Psoas muscle (tissue), 7 donors: ENCODE measurements around the gene TIMM23. TPM values are rescaled to one million over a fixed set of nuclear protein-coding genes. Genes with fewer than 3 reads are reported as not detected.

Experiments used
- polyA plus RNA-seq, 3 donors: library from polyadenylated mRNA; stranded (reverse); fragments of 200-250 nt; gene quantifications; one replicate each; pipeline ENCODE4 v1.2.3, GENCODE V29; 2013
- total RNA-seq, 4 donors: library from RNA; stranded (reverse); fragmentation: NEBNext Ultra II Directional in 2 of 4; extraction: Animal tissue kit (Norgen Biotek cat#: 25700) in 2 of 4; gene quantifications; one replicate each; pipeline versions ENCODE4 v1.2.1 to v1.2.4, GENCODE V29; 2021 to 2023
- donor health status: healthy with polysubstance abuse.
- donor health status: DM: no; HTN: no; CAD: no; lungs with moderate emphysema.
- donor health status: Bipolar disorder and iron deficiency.
- donor health status: healthy.
- donor health status: DM: no; HTN: no; CAD: no.
- donor health status: DM: no; HTN: no; CAD: no.
- donor health status: DM: yes; HTN: yes; CAD: no.

Gene TIMM23
- total and polyA plus RNA-seq, 7 donors, result 82.9 to 134 (median 101) TPM

Other genes with a start within 250 kb of the TIMM23 start
- 10 to 100 TPM; 10.8 to 21.8 (median 16.3) TPM for gene WASHC2C, start 245.2 kb upstream of the TIMM23 start, total RNA-seq
- 10 to 100 TPM; 10.0 to 19.8 (median 10.8) TPM for gene WASHC2C, start 245.2 kb upstream of the TIMM23 start, polyA plus RNA-seq
- 1 to 10 TPM; 2.0 to 7.0 (median 6.1) TPM for gene AGAP4, start 125.0 kb upstream of the TIMM23 start, total RNA-seq
- 1 to 10 TPM; 3.2 to 4.6 (median 4.0) TPM for gene AGAP4, start 125.0 kb upstream of the TIMM23 start, polyA plus RNA-seq
- gene NCOA4, start 58.1 kb downstream of the TIMM23 start, total RNA-seq, result 100 to 1,000 TPM; 129 to 165 (median 142) TPM
- 100 to 1,000 TPM in 1 of 3 donors, 10 to 100 TPM in 2; 63.3 to 131 (median 75.2) TPM for gene NCOA4, start 58.1 kb downstream of the TIMM23 start, polyA plus RNA-seq
- gene MSMB, start 73.8 kb downstream of the TIMM23 start, total RNA-seq, result not detected
- gene MSMB, start 73.8 kb downstream of the TIMM23 start, polyA plus RNA-seq, result not detected